ENCODE data around the gene SLC25A21. TPM values are rescaled to one million over a fixed set of nuclear protein-coding genes. Genes with fewer than 3 reads are reported as not detected.

Gene SLC25A21
- total RNA-seq, 1 experiment from 2014 or later, result 1.4 TPM

- TSS peak; percentile 39 for BruUV-seq (replicated peaks)
- H3K4me1 Mint-ChIP-seq (ENCODE audit: insufficient read depth, unreplicated experiment), result peaks cover 27% of the 10 kb centered on the region
- peak overlapping the region; percentile 97 for H3K4me3 Mint-ChIP-seq (ENCODE audit: unreplicated experiment)
- peaks cover 19% of the 10 kb centered on the region for H3K36me3 Mint-ChIP-seq (ENCODE audit: insufficient read depth, unreplicated experiment)
- no peaks in the 10 kb centered on the region for H3K27me3 Mint-ChIP-seq (ENCODE audit: insufficient read depth, unreplicated experiment)
- ChIA-PET CTCF (interaction anchor here (0.7 to 1.4 kb wide), 2 partner anchors 277 to 780 kb away, joined by 3 read pairs; no protein-coding TSS in a partner anchor), POLR2A (interaction anchor here (0.7 kb wide), 2 partner anchors 62 to 453 kb away, joined by 4 to 7 read pairs; no protein-coding TSS in a partner anchor)
- TF ChIP-seq CTCF (IDR thresholded peaks at IDR 0.05; ENCODE audit: unreplicated experiment), result no peak
- no peak for DNase-seq (ENCODE audit: unreplicated experiment)
- intact Hi-C loops (cut with micrococcal nuclease), result loop anchor here (5.0 kb wide), 2 partner anchors 83 to 278 kb away; no protein-coding TSS in a partner anchor
- H3K9me3 Mint-ChIP-seq (ENCODE audit: unreplicated experiment), result no peaks in the 10 kb centered on the region
- peak overlapping the region; percentile 72 for H3K27ac Mint-ChIP-seq (ENCODE audit: low read depth, unreplicated experiment)
These were observed 507.8 kb downstream of the SLC25A21 start for GRCh38 chr14:36664322-36665193.

GRCh38 chr14:36663404-36664321, 508.7 kb downstream of the SLC25A21 start:
- no peaks in the 10 kb centered on the region for H3K9me3 Mint-ChIP-seq (ENCODE audit: unreplicated experiment)
- CTCF ChIA-PET, result interaction anchor here (1.2 to 7.5 kb wide), 3 partner anchors 15 to 459 kb away, joined by 3 to 41 read pairs (median 19); no protein-coding TSS in a partner anchor
- POLR2A ChIA-PET, result interaction anchor here (0.7 to 2.7 kb wide), 5 partner anchors 28 to 459 kb away, joined by 4 to 29 read pairs (median 5); no protein-coding TSS in a partner anchor
- intact Hi-C loops (cut with micrococcal nuclease), result loop anchor here (5.0 kb wide), 2 partner anchors 84 to 279 kb away; no protein-coding TSS in a partner anchor
- peak overlapping the region; percentile 97 for H3K4me3 Mint-ChIP-seq (ENCODE audit: unreplicated experiment)
- DNase-seq (ENCODE audit: unreplicated experiment), result peak; percentile 45
- H3K36me3 Mint-ChIP-seq (ENCODE audit: insufficient read depth, unreplicated experiment), result peaks cover 19% of the 10 kb centered on the region
- no TSS peak for BruUV-seq (replicated peaks)
- H3K27me3 Mint-ChIP-seq (ENCODE audit: insufficient read depth, unreplicated experiment), result no peaks in the 10 kb centered on the region
- H3K27ac Mint-ChIP-seq (ENCODE audit: low read depth, unreplicated experiment), result peak overlapping the region; percentile 72
- H3K4me1 Mint-ChIP-seq (ENCODE audit: insufficient read depth, unreplicated experiment), result peaks cover 27% of the 10 kb centered on the region
- TF ChIP-seq CTCF (IDR thresholded peaks at IDR 0.05; ENCODE audit: unreplicated experiment), result no peak

- ChIA-PET CTCF (interaction anchor here (0.6 to 7.5 kb wide), 9 partner anchors 10 to 568 kb away, joined by 3 to 41 read pairs (median 3); no protein-coding TSS in a partner anchor), POLR2A (interaction anchor here (0.9 to 2.7 kb wide), 16 partner anchors 9 to 509 kb away, joined by 3 to 29 read pairs (median 4); no protein-coding TSS in a partner anchor)
- intact Hi-C loops (cut with micrococcal nuclease), result loop anchor here (1.0 to 5.0 kb wide), 3 partner anchors 85 to 455 kb away; no protein-coding TSS in a partner anchor
- peaks cover 27% of the 10 kb centered on the region for H3K4me1 Mint-ChIP-seq (ENCODE audit: insufficient read depth, unreplicated experiment)
- H3K9me3 Mint-ChIP-seq (ENCODE audit: unreplicated experiment), result no peaks in the 10 kb centered on the region
- H3K27ac Mint-ChIP-seq (ENCODE audit: low read depth, unreplicated experiment), result peak overlapping the region; percentile 92
- DNase-seq (ENCODE audit: unreplicated experiment), result peak; percentile 57
- no TSS peak for BruUV-seq (replicated peaks)
- peak overlapping the region; percentile 97 for H3K4me3 Mint-ChIP-seq (ENCODE audit: unreplicated experiment)
- TF ChIP-seq CTCF (IDR thresholded peaks at IDR 0.05; ENCODE audit: unreplicated experiment), result no peak
- H3K27me3 Mint-ChIP-seq (ENCODE audit: insufficient read depth, unreplicated experiment), result no peaks in the 10 kb centered on the region
- H3K36me3 Mint-ChIP-seq (ENCODE audit: insufficient read depth, unreplicated experiment), result peaks cover 16% of the 10 kb centered on the region
These were observed 509.6 kb downstream of the SLC25A21 start for GRCh38 chr14:36662543-36663403.

Measured in MCF 10A (cell line).